Measurements from ENCODE around the gene PLXDC1. TPM values are rescaled to one million over a fixed set of nuclear protein-coding genes. Genes with fewer than 3 reads are reported as not detected.

PLXDC1 gene
- total and polyA plus RNA-seq, 2 of the 13 experiments (the other 11 are each of a cell fraction or from before 2014, with no cell fraction given): not detected

- no peak overlapping the region for H3K4me3 ChIP-seq (replicated peaks in 1 of 3; ENCODE audit: insufficient read depth in 1 of 3, low read depth in 2 of 3, low read length in 3 of 3)
- H3K79me2 ChIP-seq (ENCODE audit: insufficient read depth, low read length): no peaks in the 10 kb centered on the region
- TF ChIP-seq HMG20A (CRISPR knock-in tag; IDR thresholded peaks at IDR 0.05; ENCODE audit: borderline replicate concordance): no peak
- no peak for TF ChIP-seq RBAK (CRISPR knock-in tag; IDR thresholded peaks at IDR 0.05)
- TF ChIP-seq ZBTB4 (CRISPR knock-in tag; IDR thresholded peaks at IDR 0.05; ENCODE audit: borderline replicate concordance): no peak
- TF ChIP-seq ZBTB21 (CRISPR knock-in tag; IDR thresholded peaks at IDR 0.05): no peak
- ChIA-PET CTCF (ENCODE audit: low intra/inter-chr PET ratio, low total read pairs) (no interaction called here), POLR2A (no interaction called here)
- ATAC-seq: no peak
- no peaks in the 10 kb centered on the region for H3K9me3 ChIP-seq (ENCODE audit: low read length)
- no peaks in the 10 kb centered on the region for H3K4me1 ChIP-seq (ENCODE audit: insufficient read depth, low read length)
- no peak for FAIRE-seq
- in situ Hi-C loops (cut with HindIII; ENCODE audit: extremely low pct_ligation_motif_present, low pct_unique_long_range_greater_than_20kb) (no loop called here), intact Hi-C loops (cut with micrococcal nuclease; ENCODE audit: unreplicated experiment) (no loop called here)
- no peak for DNase-seq (ENCODE audit: low spot score)
- H4K20me1 ChIP-seq (ENCODE audit: insufficient read depth, low read length): no peaks in the 10 kb centered on the region
- H3K27me3 ChIP-seq (ENCODE audit: control insufficient read depth in 1 of 2, insufficient read depth in 2 of 2, low read length in 2 of 2): peaks cover 5 to 45% of the 10 kb centered on the region in 2 experiments; a peak in 4 of 5 replicates
- H3K9ac ChIP-seq (ENCODE audit: insufficient read depth, low read depth, low read length): no peak overlapping the region
- no TSS peak for BruUV-seq (replicated peaks)
- 37% methylated on average over 5 of the region's 5 CpGs for WGBS (ENCODE audit: low lambda C conversion rate)
- H2AFZ ChIP-seq (ENCODE audit: low read length): no peak overlapping the region
- no peaks in the 10 kb centered on the region for H3K36me3 ChIP-seq (replicated peaks in 1 of 2; ENCODE audit: control insufficient read depth in 1 of 2, insufficient read depth in 2 of 2, low read length in 2 of 2)
- no peak overlapping the region for H3K27ac ChIP-seq (ENCODE audit: extremely low read length, insufficient read depth, low read length)
- H3K4me2 ChIP-seq (ENCODE audit: low read depth, low read length): no peak overlapping the region
Measured at GRCh38 chr17:39064819-39065218, 86.6 kb downstream of the PLXDC1 start.

GRCh38 chr17:39064374-39064773, 87.1 kb downstream of the PLXDC1 start:
- ATAC-seq: no peak
- CTCF ChIA-PET (ENCODE audit: low intra/inter-chr PET ratio, low total read pairs): no interaction called here
- Histone ChIP-seq H3K4me2 (ENCODE audit: low read depth, low read length) (no peak overlapping the region), H3K27ac (ENCODE audit: extremely low read length, insufficient read depth, low read length) (no peak overlapping the region), H4K20me1 (ENCODE audit: insufficient read depth, low read length) (no peaks in the 10 kb centered on the region), H3K9me3 (ENCODE audit: low read length) (no peaks in the 10 kb centered on the region), H3K27me3 (ENCODE audit: control insufficient read depth in 1 of 2, insufficient read depth in 2 of 2, low read length in 2 of 2) (peaks cover 5 to 43% of the 10 kb centered on the region in 2 experiments; a peak in 4 of 5 replicates), H3K36me3 (replicated peaks in 1 of 2; ENCODE audit: control insufficient read depth in 1 of 2, insufficient read depth in 2 of 2, low read length in 2 of 2) (no peaks in the 10 kb centered on the region), H3K4me3 (replicated peaks in 1 of 3; ENCODE audit: insufficient read depth in 1 of 3, low read depth in 2 of 3, low read length in 3 of 3) (no peak overlapping the region), H3K4me1 (ENCODE audit: insufficient read depth, low read length) (no peaks in the 10 kb centered on the region), H3K9ac (ENCODE audit: insufficient read depth, low read depth, low read length) (no peak overlapping the region), H2AFZ (ENCODE audit: low read length) (no peak overlapping the region), H3K79me2 (ENCODE audit: insufficient read depth, low read length) (no peaks in the 10 kb centered on the region)
- no peak for DNase-seq (ENCODE audit: low spot score)
- POLR2A ChIA-PET: no interaction called here
- no TSS peak for BruUV-seq (replicated peaks)
- in situ Hi-C loops (cut with HindIII; ENCODE audit: extremely low pct_ligation_motif_present, low pct_unique_long_range_greater_than_20kb): no loop called here
- no peak for FAIRE-seq
- intact Hi-C loops (cut with micrococcal nuclease; ENCODE audit: unreplicated experiment): no loop called here
- WGBS (ENCODE audit: low lambda C conversion rate): 35% methylated on average over 5 of the region's 5 CpGs
- TF ChIP-seq ZSCAN25 (CRISPR knock-in tag; IDR thresholded peaks at IDR 0.05) (no peak), JDP2 (CRISPR knock-in tag; IDR thresholded peaks at IDR 0.05; ENCODE audit: borderline replicate concordance) (no peak), ZBTB25 (CRISPR knock-in tag; IDR thresholded peaks at IDR 0.05) (no peak), MBNL3 (CRISPR knock-in tag; conservative IDR thresholded peaks at IDR 0.05) (no peak), MLXIP (CRISPR knock-in tag; IDR thresholded peaks at IDR 0.05; ENCODE audit: borderline replicate concordance) (no peak), E2F1 (CRISPR knock-in tag; IDR thresholded peaks at IDR 0.05) (no peak), HOXA5 (CRISPR knock-in tag; IDR thresholded peaks at IDR 0.05) (no peak)
